AG09309 (cell line): Measurements from ENCODE around the gene RNF2.
"Not testable (repeated sequence)": the region's sequence is repeated elsewhere in the genome, so short reads cannot be mapped to it uniquely, and the experiment has no call there.

Experiments used
- DNase-seq: peaks from one replicate; pipeline ENCODE4 v3.0.0-alpha.2; 2010; ENCODE audit warnings: low read depth
- H3K4me3 ChIP-seq: 2 replicates; pipeline ENCODE4 v1.5.1; 2011; ENCODE audit warnings: mild to moderate bottlenecking, low read depth, low read length, moderate library complexity; ENCODE audit not compliant: control insufficient read depth
- CTCF ChIP-seq: IDR thresholded peaks from 2 replicates; pipeline ENCODE4 v1.5.1; 2011; ENCODE audit warnings: mild to moderate bottlenecking, low read depth, low read length, inconsistent platforms; ENCODE audit not compliant: insufficient read depth, control insufficient read depth; ENCODE audit errors: missing control alignments

RNF2 gene

GRCh38 chr1:185058110-185058509 lies 12.8 kb downstream of the RNF2 start:
- TF ChIP-seq CTCF = no peak
- H3K4me3 ChIP-seq = no peak overlapping the region
- no peak for DNase-seq

- TF ChIP-seq CTCF = no peak
- DNase-seq = no peak
- no peak overlapping the region for H3K4me3 ChIP-seq
Observed at GRCh38 chr1:185058876-185059275, 13.5 kb downstream of the RNF2 start.

DNA sequence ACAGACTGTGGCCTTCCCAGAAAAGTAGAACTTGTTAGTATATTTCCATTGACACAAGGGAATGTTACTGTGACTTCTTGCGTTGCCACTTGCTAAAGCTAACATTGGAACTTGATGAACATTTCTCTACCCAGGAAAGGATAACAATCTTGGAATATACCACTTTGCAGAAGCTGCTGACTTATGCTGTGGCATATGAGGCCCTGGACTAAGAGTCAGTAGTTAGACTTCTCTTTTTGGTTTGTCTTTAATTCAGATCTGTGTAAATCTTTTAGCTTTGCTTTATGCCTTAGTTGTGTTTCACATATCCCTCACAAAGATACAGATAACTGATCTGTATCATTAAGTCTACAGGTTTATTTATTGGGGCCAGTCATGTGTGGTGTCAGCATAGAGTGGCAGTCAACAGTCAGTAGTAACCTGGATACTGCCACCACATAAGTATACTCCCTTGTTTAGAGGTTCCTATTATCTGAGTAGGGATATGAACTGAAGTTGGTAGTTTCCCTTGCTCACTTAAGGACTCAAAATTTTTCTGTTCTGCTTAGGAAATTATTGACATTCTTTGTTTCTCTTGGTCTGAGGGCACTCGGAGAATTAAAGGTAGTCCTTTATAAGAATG lies 14.7 kb downstream of the RNF2 start:
- TF ChIP-seq CTCF = no peak
- no peak for DNase-seq
- H3K4me3 ChIP-seq = no peak overlapping the region

- no peak for TF ChIP-seq CTCF
- DNase-seq = peak; percentile 13
- H3K4me3 ChIP-seq = no peak overlapping the region
Observed at GRCh38 chr1:185062710-185063370, 17.5 kb downstream of the RNF2 start.

DNA sequence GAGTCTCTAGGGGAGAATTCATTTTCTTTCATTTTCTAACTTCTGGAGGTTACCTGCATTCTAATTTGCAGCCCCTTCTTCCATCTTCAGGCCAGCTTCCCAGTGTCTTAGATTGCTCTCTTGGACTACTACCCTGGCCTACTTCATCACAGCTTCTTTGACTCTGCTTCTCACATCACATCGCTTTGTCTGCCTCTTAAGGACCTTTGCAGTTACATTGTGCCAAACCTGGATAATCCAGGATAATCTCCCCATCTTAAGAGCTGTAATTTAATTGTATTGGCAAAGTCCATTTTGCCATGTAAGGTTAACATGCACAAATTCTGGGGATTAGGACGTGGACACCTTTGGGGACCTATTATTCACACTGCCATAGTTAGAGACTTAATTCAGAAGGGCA lies 18.4 kb downstream of the RNF2 start:
- no peak overlapping the region for H3K4me3 ChIP-seq
- TF ChIP-seq CTCF = no peak
- DNase-seq = no peak

DNA sequence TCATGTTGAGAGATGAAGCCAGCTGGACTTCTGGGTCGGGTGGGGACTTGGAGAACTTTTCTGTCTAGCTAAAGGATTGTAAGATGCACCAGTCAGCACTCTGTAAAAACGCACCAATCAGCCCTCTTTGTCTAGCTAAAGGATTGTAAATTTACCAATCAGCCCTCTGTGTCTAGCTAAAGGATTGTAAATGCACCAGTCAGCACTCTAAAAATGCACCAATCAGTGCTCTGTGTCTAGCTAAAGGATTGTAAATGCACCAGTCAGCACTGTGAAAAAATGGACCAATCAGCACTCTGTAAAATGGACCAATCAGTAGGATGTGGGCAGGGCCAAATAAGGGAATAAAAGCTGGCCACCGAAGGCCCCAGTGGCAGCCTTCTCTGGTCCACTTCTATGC lies 19.6 kb downstream of the RNF2 start:
- H3K4me3 ChIP-seq, DNase-seq: not testable (repeated sequence)

DNA sequence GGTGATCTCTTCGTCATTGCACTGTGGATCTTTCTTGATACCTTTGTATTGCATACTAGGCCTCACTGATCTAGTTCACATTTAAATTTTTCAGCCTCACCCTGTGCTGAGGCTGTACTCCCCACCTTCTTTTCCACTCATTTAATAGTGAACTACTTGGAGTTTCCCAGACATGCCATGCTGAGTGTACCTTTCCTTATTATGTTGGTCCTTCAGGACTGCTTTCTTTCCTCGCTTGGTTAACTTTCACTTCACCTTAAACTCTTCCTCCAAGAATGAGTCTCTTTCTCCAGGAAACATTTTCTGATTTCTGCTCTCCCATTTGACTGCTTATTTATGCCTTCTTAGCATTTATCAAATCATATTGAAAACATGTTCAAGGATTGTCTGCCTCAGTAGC lies 20.8 kb downstream of the RNF2 start:
- no peak overlapping the region for H3K4me3 ChIP-seq
- no peak for TF ChIP-seq CTCF
- DNase-seq = no peak
